Heart left ventricle (tissue), 16 donors: ENCODE results near the gene CSF2. TPM values are rescaled to one million over a fixed set of nuclear protein-coding genes. Genes with fewer than 3 reads are reported as not detected.

Source experiments
- ATAC-seq, 4 donors: fragments of 200-7000 bp; cut with Tn5 transposase; one replicate each; pipeline ENCODE4 v1.9.1; 2020 to 2022; ENCODE audit warnings: moderate library complexity in 4 of 4, mild to moderate bottlenecking in 3 of 4, moderate number of reproducible peaks in 1 of 4
- DNase-seq, 5 donors: peaks; one replicate each; pipeline ENCODE4 v3.0.0-alpha.2; 2020
- H3K27ac ChIP-seq, 12 donors: fragments of 200-600 bp; sonication (generic) in 4 of 12; one replicate each; pipeline versions ENCODE4 v1.5.0 to v1.8.0; 2016 to 2022; ENCODE audit warnings: mild to moderate bottlenecking in 2 of 12
- H3K27me3 ChIP-seq, 9 donors: fragments of 200-600 bp; sonication (generic) in 2 of 9; one replicate each; pipeline versions ENCODE4 v1.5.1 to v1.8.0; 2016 to 2022; ENCODE audit warnings: mild to moderate bottlenecking in 3 of 9
- H3K36me3 ChIP-seq, 9 donors: fragments of 200-600 bp; sonication (generic) in 2 of 9; one replicate each; pipeline versions ENCODE4 v1.5.0 to v1.8.0; 2018 to 2022; ENCODE audit warnings: mild to moderate bottlenecking in 2 of 9
- H3K4me1 ChIP-seq, 12 donors: fragments of 200-600 bp; sonication (generic) in 4 of 12; one replicate each; pipeline versions ENCODE4 v1.5.0 to v1.8.0; 2016 to 2022; ENCODE audit warnings: mild to moderate bottlenecking in 3 of 12
- H3K4me3 ChIP-seq, 12 donors: fragments of 200-600 bp; sonication (generic) in 4 of 12; one replicate each; pipeline versions ENCODE4 v1.5.0 to v1.8.0; 2017 to 2022; ENCODE audit warnings: mild to moderate bottlenecking in 9 of 12, moderate library complexity in 4 of 12
- H3K9me3 ChIP-seq, 12 donors: fragments of 200-600 bp; sonication (generic) in 4 of 12; one replicate each; pipeline versions ENCODE4 v1.5.0 to v1.8.0; 2016 to 2022; ENCODE audit warnings: mild to moderate bottlenecking in 1 of 12
- CTCF ChIP-seq, 12 donors: fragments of 200-600 bp; sonication (generic) in 4 of 12; IDR thresholded peaks; one replicate each; pipeline versions ENCODE4 v1.5.0 to v1.8.0; 2018 to 2022; ENCODE audit warnings: antibody characterized with exemption in 12 of 12, mild to moderate bottlenecking in 5 of 12
- POLR2A ChIP-seq, 2 donors: fragments of 450-650 bp; IDR thresholded peaks; one replicate each; pipeline ENCODE4 v1.6.1; 2017; ENCODE audit warnings: antibody characterized with exemption in 2 of 2, mild to moderate bottlenecking in 2 of 2, moderate library complexity in 2 of 2
- whole genome bisulfite sequencing, 4 donors: extraction: QIAGEN DNeasy Blood & Tissue Kit in 2 of 4; methylation state at CpG; one replicate each; pipeline versions ENCODE4 v1.1.5 to v1.1.7; 2013 to 2018; 5-methylcytosine and 5-hydroxymethylcytosine counted together
- intact Hi-C, 10 donors: fragments of 100-400 bp; cut with DNase I; formaldehyde crosslinking; loops; one replicate each; pipeline versions ENCODE4 v1.11.1 to v1.14.2; 2022
- polyA plus RNA-seq, 2 donors: library from polyadenylated mRNA; stranded (reverse); fragments of 200-250 nt; gene quantifications; one replicate each; pipeline ENCODE4 v1.2.3, GENCODE V29; 2013
- total RNA-seq, 9 donors: library from RNA; depleted of rRNA in 2 of 9; stranded (reverse); fragments of >200 nt in 2 of 9; fragmentation: NEBNext Ultra II Directional in 3 of 9; extraction: Animal tissue kit (Norgen Biotek cat#: 25700) in 3 of 9; gene quantifications; one replicate each; pipeline versions ENCODE4 v1.1.0 to v1.2.4, GENCODE V29; 2016 to 2023
- donor health status: ischemic (EF 13 %, LVEDD 7.1; RV severe dilation, severe dysfunction).
- donor health status: healthy with polysubstance abuse.
- donor health status: DM: no; HTN: yes; CAD: no.
- donor health status: DM: no; HTN: no; CAD: no.
- donor health status: ischemic (EF 25% LVEDD 6.9; RV normal size, moderate dysfunction).
- donor health status: ischemic (EF 25% LVEDD 5.7; RV mildly dilated, moderate dysfunction).
- donor health status: healthy.
- donor health status: DM: yes; HTN: yes; CAD: no.
- donor health status: ischemic (EF 35%, LVEDD 5.7; RV mildly dilated, moderate dysfunction).
- donor health status: nonischemic (EF 11% LVEDD 7.7; RV severe dilation, severe dysfunction).
- donor health status: DM: yes; HTN: yes; CAD: no.
- donor health status: PGD.
- donor health status: ischemic (EF 29% LVEDD 5.4; RV normal size, mild dysfunction).
- donor health status: nonischemic (EF 23%, LVEDD 6.1; RV moderate dilation, normal function).

The CSF2 gene
- total and polyA plus RNA-seq, 11 donors: 0.67 TPM; not detected in 10

DNA sequence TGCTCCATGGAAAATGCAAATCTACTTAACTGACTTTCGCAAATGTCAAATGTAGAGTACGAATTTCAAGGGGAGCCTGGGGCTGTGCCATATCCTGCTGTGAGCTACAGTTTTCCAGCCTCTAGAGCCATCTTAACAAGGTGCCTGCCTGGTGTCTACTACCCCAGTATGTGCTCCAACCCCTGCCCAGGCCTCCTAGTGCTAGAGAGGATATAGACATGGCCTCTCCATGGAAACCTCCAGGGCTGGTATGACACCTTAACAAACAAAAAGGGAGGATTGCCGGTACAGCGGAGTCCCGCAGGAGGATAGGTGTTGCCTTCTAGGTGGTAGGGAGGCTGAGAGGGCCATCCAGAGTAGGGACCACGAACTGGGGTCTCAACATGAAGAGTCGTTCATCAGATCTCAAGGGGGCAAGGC lies 26.7 kb upstream of the CSF2 start:
- DNase-seq (peak in 3 of 5 donors; percentile 6 to 10 (median 7)), ATAC-seq (no peak)
- intact Hi-C loops: no loop called here
- Histone ChIP-seq H3K36me3 (no peaks in the 10 kb centered on the region), H3K9me3 (no peaks in the 10 kb centered on the region), H3K4me3 (no peak overlapping the region), H3K4me1 (no peaks in the 10 kb centered on the region), H3K27me3 (peaks cover 0 to 13% (median 0%) of the 10 kb centered on the region in 9 donors), H3K27ac (no peak overlapping the region)
- TF ChIP-seq POLR2A (IDR thresholded peaks at IDR 0.05) (no peak), CTCF (IDR thresholded peaks at IDR 0.05) (no peak)
- 70 to 78% (median 75%) methylated on average over 7 of the region's 7 CpGs for WGBS, 4 donors

DNA sequence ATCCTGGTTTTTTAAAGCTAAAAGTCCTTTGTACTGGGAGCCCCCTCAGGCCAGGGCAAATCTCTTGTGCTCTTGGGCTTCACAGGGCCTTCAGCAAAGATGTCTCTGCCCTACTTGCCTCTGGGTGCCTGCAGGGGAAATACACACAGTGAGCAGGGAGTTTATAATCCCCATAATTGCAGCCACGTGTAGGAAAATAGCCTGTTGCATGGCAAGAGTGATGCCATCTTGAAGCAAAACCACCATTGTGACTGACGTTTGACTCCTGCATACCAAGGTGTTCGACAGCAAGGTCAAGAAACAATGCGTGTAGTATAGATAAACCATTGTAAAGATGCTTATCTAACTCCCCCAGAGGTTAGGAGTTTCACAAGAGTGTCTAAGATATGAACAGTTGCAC lies 24.5 kb upstream of the CSF2 start:
- TF ChIP-seq POLR2A (IDR thresholded peaks at IDR 0.05) (no peak), CTCF (IDR thresholded peaks at IDR 0.05) (no peak)
- no peaks in the 10 kb centered on the region for H3K9me3 ChIP-seq
- H3K27me3 ChIP-seq: no peaks in the 10 kb centered on the region
- no peaks in the 10 kb centered on the region for H3K4me1 ChIP-seq
- 65 to 79% (median 75%) methylated on average over 4 of the region's 4 CpGs for WGBS, 4 donors
- intact Hi-C loops: no loop called here
- H3K36me3 ChIP-seq: no peaks in the 10 kb centered on the region
- no peak overlapping the region for H3K4me3 ChIP-seq
- no peak for ATAC-seq
- DNase-seq: peak in 2 of 5 donors; percentile 6 to 9
- H3K27ac ChIP-seq: no peak overlapping the region

DNA sequence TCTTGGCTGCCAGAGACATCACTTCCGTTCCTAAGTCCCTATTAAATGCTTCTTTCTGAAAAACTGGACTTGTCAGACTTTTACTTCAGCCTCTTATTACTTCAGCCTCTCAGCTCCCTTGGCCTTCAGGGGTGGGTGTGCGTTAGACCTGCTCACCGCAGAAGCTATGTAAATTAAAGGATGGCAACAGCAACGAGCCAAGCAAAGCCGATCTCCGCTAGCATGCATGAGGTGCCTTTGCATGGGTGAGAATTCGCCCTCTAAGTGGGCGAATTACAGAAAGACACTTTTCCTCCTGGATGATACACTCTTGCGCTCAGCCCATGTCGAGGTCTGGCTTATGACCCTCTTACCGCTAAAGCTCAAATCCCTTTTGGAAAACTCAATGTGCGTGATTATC lies 24.0 kb upstream of the CSF2 start:
- no peak overlapping the region for H3K4me3 ChIP-seq
- ATAC-seq: no peak
- 89 to 92% (median 91%) methylated on average over 12 of the region's 12 CpGs for whole genome bisulfite sequencing, 4 donors
- H3K4me1 ChIP-seq: no peaks in the 10 kb centered on the region
- intact Hi-C loops: no loop called here
- DNase-seq: peak in 2 of 5 donors; percentile 7 to 13
- H3K27me3 ChIP-seq: no peaks in the 10 kb centered on the region
- no peaks in the 10 kb centered on the region for H3K36me3 ChIP-seq
- TF ChIP-seq CTCF (IDR thresholded peaks at IDR 0.05) (no peak), POLR2A (IDR thresholded peaks at IDR 0.05) (no peak)
- H3K27ac ChIP-seq: no peak overlapping the region
- no peaks in the 10 kb centered on the region for H3K9me3 ChIP-seq

GRCh38 chr5:132050136-132050535 lies 23.5 kb upstream of the CSF2 start:
- no peak for TF ChIP-seq CTCF (IDR thresholded peaks at IDR 0.05)
- no peak for TF ChIP-seq POLR2A (IDR thresholded peaks at IDR 0.05)
- DNase-seq (peak in 3 of 5 donors; percentile 20 to 25 (median 25)), ATAC-seq (peak in 3 of 4 donors; percentile 33 to 55 (median 50))
- intact Hi-C loops: no loop called here
- no peaks in the 10 kb centered on the region for H3K4me1 ChIP-seq
- WGBS, 4 donors: 48 to 86% (median 69%) methylated on average over 4 to 5 of the region's 5 CpGs
- no peaks in the 10 kb centered on the region for H3K36me3 ChIP-seq
- H3K27ac ChIP-seq: no peak overlapping the region
- no peaks in the 10 kb centered on the region for H3K9me3 ChIP-seq
- no peaks in the 10 kb centered on the region for H3K27me3 ChIP-seq
- H3K4me3 ChIP-seq: no peak overlapping the region
